Measurements from ENCODE around the gene CASZ1.

CASZ1 gene

GRCh38 chr1:10626791-10627410 lies 169.5 kb downstream of the CASZ1 start:
- no peaks in the 10 kb centered on the region for H3K27me3 ChIP-seq (ENCODE audit: low read length)
- no peaks in the 10 kb centered on the region for H3K36me3 ChIP-seq (ENCODE audit: low read length)
- H3K79me2 ChIP-seq (ENCODE audit: insufficient read depth, low read length): no peaks in the 10 kb centered on the region
- no peak overlapping the region for H3K4me2 ChIP-seq (ENCODE audit: low read depth, low read length, poor library complexity, severe bottlenecking)
- no peaks in the 10 kb centered on the region for H3F3A ChIP-seq (ENCODE audit: insufficient read depth)
- no peaks in the 10 kb centered on the region for H3K9me3 ChIP-seq (ENCODE audit: insufficient read depth, low read length)
- no peak overlapping the region for H3K4me3 ChIP-seq (ENCODE audit: insufficient read depth, low read length, poor library complexity, severe bottlenecking)
- H3K9me2 ChIP-seq (replicated peaks; ENCODE audit: insufficient read depth, low read length): no peaks in the 10 kb centered on the region
- no peaks in the 10 kb centered on the region for H4K20me1 ChIP-seq (ENCODE audit: low read depth, low read length)
- H3K9ac ChIP-seq (ENCODE audit: low read length): no peak overlapping the region
- no peak overlapping the region for H3K27ac ChIP-seq (ENCODE audit: low read depth, low read length)
- TF ChIP-seq EZH2phosphoT487 (conservative IDR thresholded peaks at IDR 0.05; ENCODE audit: low read length) (no peak), CTCF (IDR thresholded peaks at IDR 0.05; ENCODE audit: insufficient read depth, low read length, poor library complexity, severe bottlenecking) (no peak)
- no peak overlapping the region for H2AFZ ChIP-seq (ENCODE audit: low read depth, low read length, severe bottlenecking)

- Histone ChIP-seq H3K4me2 (ENCODE audit: low read depth, low read length, poor library complexity, severe bottlenecking) (no peak overlapping the region), H3K27ac (ENCODE audit: low read depth, low read length) (no peak overlapping the region), H3K36me3 (ENCODE audit: low read length) (no peaks in the 10 kb centered on the region), H3K9me2 (replicated peaks; ENCODE audit: insufficient read depth, low read length) (no peaks in the 10 kb centered on the region), H3F3A (ENCODE audit: insufficient read depth) (no peaks in the 10 kb centered on the region), H3K79me2 (ENCODE audit: insufficient read depth, low read length) (no peaks in the 10 kb centered on the region), H3K27me3 (ENCODE audit: low read length) (no peaks in the 10 kb centered on the region), H3K4me3 (ENCODE audit: insufficient read depth, low read length, poor library complexity, severe bottlenecking) (no peak overlapping the region), H4K20me1 (ENCODE audit: low read depth, low read length) (no peaks in the 10 kb centered on the region), H3K9me3 (ENCODE audit: insufficient read depth, low read length) (no peaks in the 10 kb centered on the region), H3K9ac (ENCODE audit: low read length) (no peak overlapping the region), H2AFZ (ENCODE audit: low read depth, low read length, severe bottlenecking) (no peak overlapping the region)
- TF ChIP-seq EZH2phosphoT487 (conservative IDR thresholded peaks at IDR 0.05; ENCODE audit: low read length): no peak
- no peak for TF ChIP-seq CTCF (IDR thresholded peaks at IDR 0.05; ENCODE audit: insufficient read depth, low read length, poor library complexity, severe bottlenecking)
Observed at GRCh38 chr1:10626131-10626731, 170.2 kb downstream of the CASZ1 start.

DNA sequence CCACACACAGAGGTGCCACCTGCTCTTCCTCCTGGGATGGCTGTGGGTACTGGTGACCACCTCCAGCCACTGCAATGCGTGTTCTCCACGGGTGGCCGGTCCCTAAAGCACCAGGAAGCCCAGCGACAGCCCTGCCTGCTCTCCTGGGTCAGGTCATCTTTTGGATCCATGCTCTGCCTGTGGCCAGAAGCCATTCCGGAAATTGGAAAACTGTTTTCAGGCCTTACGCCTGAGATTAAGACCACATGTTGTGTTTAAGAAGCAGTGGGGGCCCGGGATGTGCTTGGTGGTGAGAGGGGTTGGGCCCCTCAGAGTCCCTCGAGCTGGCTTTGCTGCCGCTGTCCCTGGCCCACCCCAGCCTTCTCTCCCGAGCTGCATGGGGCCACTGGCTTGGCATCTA lies 170.9 kb downstream of the CASZ1 start:
- no peak overlapping the region for H3K27ac ChIP-seq (ENCODE audit: low read depth, low read length)
- no peak overlapping the region for H2AFZ ChIP-seq (ENCODE audit: low read depth, low read length, severe bottlenecking)
- no peaks in the 10 kb centered on the region for H3K27me3 ChIP-seq (ENCODE audit: low read length)
- no peaks in the 10 kb centered on the region for H3K79me2 ChIP-seq (ENCODE audit: insufficient read depth, low read length)
- H3F3A ChIP-seq (ENCODE audit: insufficient read depth): no peaks in the 10 kb centered on the region
- no peak overlapping the region for H3K9ac ChIP-seq (ENCODE audit: low read length)
- no peak overlapping the region for H3K4me2 ChIP-seq (ENCODE audit: low read depth, low read length, poor library complexity, severe bottlenecking)
- no peaks in the 10 kb centered on the region for H3K36me3 ChIP-seq (ENCODE audit: low read length)
- no peak overlapping the region for H3K4me3 ChIP-seq (ENCODE audit: insufficient read depth, low read length, poor library complexity, severe bottlenecking)
- H3K9me2 ChIP-seq (replicated peaks; ENCODE audit: insufficient read depth, low read length): no peaks in the 10 kb centered on the region
- TF ChIP-seq EZH2phosphoT487 (conservative IDR thresholded peaks at IDR 0.05; ENCODE audit: low read length) (no peak), CTCF (IDR thresholded peaks at IDR 0.05; ENCODE audit: insufficient read depth, low read length, poor library complexity, severe bottlenecking) (no peak)
- H4K20me1 ChIP-seq (ENCODE audit: low read depth, low read length): no peaks in the 10 kb centered on the region
- H3K9me3 ChIP-seq (ENCODE audit: insufficient read depth, low read length): no peaks in the 10 kb centered on the region
